HepG2 (cell line): ENCODE results near the gene TTC39B. TPM values are rescaled to one million over a fixed set of nuclear protein-coding genes. Genes with fewer than 3 reads are reported as not detected.

ENCODE experiments used
- ATAC-seq: fragments of 200-7000 bp; cut with Tn5 transposase; 3 replicates; pipeline ENCODE4 v1.9.1; 2020; ENCODE audit warnings: mild to moderate bottlenecking, moderate library complexity
- BruUV-seq: library from RNA; stranded (reverse); fragments of 400-500 nt; replicated peaks from 2 replicates; lab custom pipeline; 2021; lab: Mats Ljungman, UMichigan
- CTCF ChIA-PET: fragments of 300-600 bp; formaldehyde crosslinking; extraction: SDS; loops from one replicate; lab custom pipeline; 2021; ENCODE audit warnings: low total read pairs, inconsistent platforms, low intra/inter-chr PET ratio; lab: Yijun Ruan, JAX
- POLR2A ChIA-PET: fragments of 350-600 bp; sonication (Branson Sonifier 250); formaldehyde crosslinking; loops from one replicate; lab custom pipeline; 2020; ENCODE audit warnings: antibody characterized with exemption, inconsistent platforms; lab: Yijun Ruan, JAX
- DNase-seq: peaks from one replicate; pipeline ENCODE4 v3.0.0-alpha.2; 2015; ENCODE audit warnings: low spot score
- FAIRE-seq: peaks from 3 replicates; lab custom pipeline; 2011; peaks lifted over from hg19 to GRCh38; lab: Jason Lieb, UNC
- H2AFZ ChIP-seq: one replicate; pipeline ENCODE4 v1.6.1; 2011; ENCODE audit warnings: low read length, inconsistent platforms
- H3K27ac ChIP-seq: fragments of 300-600 bp; 3 replicates; pipeline ENCODE4 v1.8.0; 2011; ENCODE audit warnings: mixed run types, mild to moderate bottlenecking, mixed read lengths, low read length, inconsistent platforms; ENCODE audit not compliant: insufficient read depth; ENCODE audit errors: extremely low read length
- H3K27me3 ChIP-seq, 2 experiments: fragments of 200-600 bp in 1 of 2; 2 replicates in 1 of 2; 3 replicates in 1 of 2; pipeline versions ENCODE4 v1.6.0 to v1.8.0; 2011; ENCODE audit warnings: low read length in 2 of 2, mild to moderate bottlenecking in 2 of 2, moderate library complexity in 2 of 2, inconsistent platforms in 1 of 2; ENCODE audit not compliant: insufficient read depth in 2 of 2, control insufficient read depth in 1 of 2
- H3K36me3 ChIP-seq, 2 experiments: fragments of 200-600 bp in 1 of 2; replicated peaks in 1 of 2; 2 replicates in 1 of 2; 3 replicates in 1 of 2; pipeline versions ENCODE4 v1.5.1 to v1.8.0; 2011; ENCODE audit warnings: low read length in 2 of 2, inconsistent platforms in 1 of 2; ENCODE audit not compliant: insufficient read depth in 2 of 2, control insufficient read depth in 1 of 2
- H3K4me1 ChIP-seq: 2 replicates; pipeline ENCODE4 v1.5.1; 2012; ENCODE audit warnings: low read length, inconsistent platforms; ENCODE audit not compliant: insufficient read depth
- H3K4me2 ChIP-seq: 2 replicates; pipeline ENCODE4 v1.6.0; 2011; ENCODE audit warnings: low read depth, low read length, inconsistent platforms
- H3K4me3 ChIP-seq, 3 experiments: fragments of 200-600 bp in 1 of 3; sonication (generic), shearing (Covaris generic) in 1 of 3; replicated peaks in 1 of 3; 2 replicates each; pipeline ENCODE4 v1.5.1; 2011 to 2016; ENCODE audit warnings: low read length in 3 of 3, inconsistent platforms in 2 of 3, low read depth in 2 of 3, mild to moderate bottlenecking in 2 of 3, control low read depth in 1 of 3, mixed read lengths in 1 of 3; ENCODE audit not compliant: insufficient read depth in 1 of 3
- H3K79me2 ChIP-seq: one replicate; pipeline ENCODE4 v1.6.1; 2011; ENCODE audit warnings: low read length, inconsistent platforms; ENCODE audit not compliant: insufficient read depth
- H3K9ac ChIP-seq: 2 replicates; pipeline ENCODE4 v1.6.0; 2011; ENCODE audit warnings: mild to moderate bottlenecking, low read depth, low read length, inconsistent platforms; ENCODE audit not compliant: insufficient read depth
- H3K9me3 ChIP-seq: 2 replicates; pipeline ENCODE4 v1.5.1; 2012; ENCODE audit warnings: mild to moderate bottlenecking, low read length
- H4K20me1 ChIP-seq: 2 replicates; pipeline ENCODE4 v1.6.0; 2011; ENCODE audit warnings: inconsistent platforms, mild to moderate bottlenecking, low read length, moderate library complexity; ENCODE audit not compliant: insufficient read depth
- ATF7 ChIP-seq, 2 experiments: fragments of 450-650 bp in 1 of 2; sonication (generic) in 1 of 2; formaldehyde crosslinking in 1 of 2; IDR thresholded peaks; 2 replicates each; pipeline versions ENCODE4 v1.4.0 to v1.6.1; 2016 to 2020; ENCODE audit warnings: antibody characterized with exemption in 1 of 2, mild to moderate bottlenecking in 1 of 2, missing genetic modification reagents in 1 of 2
- DZIP1 ChIP-seq: sonication (generic); formaldehyde crosslinking; IDR thresholded peaks from 2 replicates; pipeline ENCODE4 v1.5.0; 2020; ENCODE audit warnings: mild to moderate bottlenecking, missing genetic modification reagents
- HNRNPUL1 ChIP-seq: fragments of 200-400 bp; formaldehyde crosslinking; IDR thresholded peaks from 2 replicates; pipeline ENCODE4 v1.6.1; 2017; ENCODE audit warnings: low read depth, mild to moderate bottlenecking, low read length, moderate library complexity
- PAX8 ChIP-seq: sonication (generic); formaldehyde crosslinking; IDR thresholded peaks from 2 replicates; pipeline ENCODE4 v1.8.0; 2022; ENCODE audit warnings: mild to moderate bottlenecking, missing genetic modification reagents, borderline replicate concordance
- RXRA ChIP-seq: sonication (generic); formaldehyde crosslinking; IDR thresholded peaks from 2 replicates; pipeline ENCODE4 v1.5.1; 2020; ENCODE audit warnings: missing genetic modification reagents
- TBL1XR1 ChIP-seq: fragments of 150-350 bp; IDR thresholded peaks from 2 replicates; pipeline ENCODE4 v1.6.1; 2014; ENCODE audit warnings: borderline replicate concordance, low read length; ENCODE audit not compliant: partially characterized antibody
- UBTF ChIP-seq: sonication (generic); formaldehyde crosslinking; IDR thresholded peaks from 2 replicates; pipeline ENCODE4 v1.4.0; 2020; ENCODE audit warnings: mild to moderate bottlenecking, missing genetic modification reagents
- YEATS2 ChIP-seq: sonication (generic); formaldehyde crosslinking; IDR thresholded peaks from 2 replicates; pipeline ENCODE4 v1.4.0; 2020; ENCODE audit warnings: missing genetic modification reagents, borderline replicate concordance
- WGBS: methylation state at CpG from one replicate; pipeline ENCODE4 v1.1.6; 2017; ENCODE audit warnings: low lambda C conversion rate; 5-methylcytosine and 5-hydroxymethylcytosine counted together
- in situ Hi-C: cut with HindIII; loops from 2 replicates; pipeline ENCODE4 v1.10.0; 2017; ENCODE audit warnings: low pct_unique_long_range_greater_than_20kb; ENCODE audit not compliant: extremely low pct_ligation_motif_present
- intact Hi-C: fragments of 100-400 bp; cut with micrococcal nuclease; formaldehyde crosslinking; loops from one replicate; pipeline ENCODE4 v1.10.0; 2022; ENCODE audit not compliant: unreplicated experiment
- polyA plus RNA-seq, 8 experiments: library from polyadenylated mRNA; depleted of rRNA in 3 of 8; stranded (reverse) in 7 of 8; unstranded in 1 of 8; fragments of >200 nt; fragmentation: Illumina TruSeq in 4 of 8; extraction: Trizol in 4 of 8; gene quantifications; 2 replicates each; pipeline versions ENCODE4 v1.2.1 to v1.2.3, GENCODE V29; 2011 to 2016; ENCODE audit warnings: low read depth in 4 of 8, missing spikeins in 1 of 8, mixed read lengths in 1 of 8; ENCODE audit not compliant: insufficient read depth in 1 of 8
- total RNA-seq, 5 experiments: library from RNA; depleted of rRNA; stranded (reverse); fragments of >200 nt; fragmentation: Illumina TruSeq; extraction: Trizol; gene quantifications; 2 replicates each; pipeline ENCODE4 v1.2.3, GENCODE V29; 2016; ENCODE audit warnings: low read depth in 1 of 5

Gene TTC39B
- total and polyA plus RNA-seq, 2 of the 13 experiments (the other 11 are each of a cell fraction or from before 2014, with no cell fraction given): 14.3 to 19.4 TPM

DNA sequence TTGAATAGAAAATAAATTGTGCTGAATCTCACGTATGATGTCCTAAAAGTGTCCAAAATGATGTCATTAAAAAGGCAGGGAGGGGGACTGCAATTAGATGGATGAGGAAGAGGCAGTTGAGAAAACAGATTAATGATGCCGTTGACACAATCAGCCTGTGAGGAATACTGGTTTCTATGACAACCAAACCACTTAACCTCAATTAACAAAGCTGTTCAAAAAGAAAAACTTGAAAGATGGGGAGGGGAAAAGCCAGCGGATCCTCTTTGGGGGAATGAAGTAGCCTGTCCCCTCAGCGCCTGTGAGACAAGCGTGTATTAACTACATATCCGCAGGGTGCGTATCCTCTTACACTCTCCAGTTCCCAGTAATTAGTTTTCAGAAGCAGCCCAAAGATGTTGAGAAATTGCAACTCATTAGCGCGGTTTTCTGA, 160.7 kb downstream of the TTC39B start:
- DNase-seq (no peak), ATAC-seq (no peak)
- ChIA-PET POLR2A (no interaction called here), CTCF (no interaction called here)
- Histone ChIP-seq H3K9me3 (no peaks in the 10 kb centered on the region), H3K27me3 (peaks cover 2 to 9% of the 10 kb centered on the region in 2 experiments; a peak in 1 of 5 replicates), H3K4me1 (no peaks in the 10 kb centered on the region), H3K36me3 (no peaks in the 10 kb centered on the region), H3K4me2 (no peak overlapping the region), H3K4me3 (no peak overlapping the region), H4K20me1 (no peaks in the 10 kb centered on the region)
- TF ChIP-seq RXRA (CRISPR knock-in tag) (no peak), ATF7 (IDR thresholded peaks at IDR 0.05) (peak; percentile 68), ATF7 (CRISPR knock-in tag; IDR thresholded peaks at IDR 0.05) (no peak)
- TF ChIP-seq, all 625 proteins: peak for 1
- intact Hi-C loops: loop anchor here (10.0 kb wide), 1 partner anchor 531 kb away; no protein-coding TSS in a partner anchor
- FAIRE-seq: no peak
- no peak overlapping the region for H3K9ac ChIP-seq
- WGBS: 56% methylated on average over 9 of the region's 9 CpGs
- no peaks in the 10 kb centered on the region for H3K79me2 ChIP-seq
- in situ Hi-C loops: no loop called here
- no peak overlapping the region for H2AFZ ChIP-seq
- no TSS peak for BruUV-seq
- H3K27ac ChIP-seq: no peak overlapping the region

- DNase-seq (no peak), FAIRE-seq (no peak), ATAC-seq (no peak)
- ChIA-PET POLR2A (no interaction called here), CTCF (no interaction called here)
- Histone ChIP-seq H3K4me3 (no peak overlapping the region), H3K79me2 (no peaks in the 10 kb centered on the region), H3K27me3 (peaks cover 2 to 9% of the 10 kb centered on the region in 2 experiments; a peak in 2 of 5 replicates), H3K36me3 (no peaks in the 10 kb centered on the region), H3K4me1 (no peaks in the 10 kb centered on the region), H3K27ac (no peak overlapping the region), H3K4me2 (no peak overlapping the region), H2AFZ (no peak overlapping the region), H4K20me1 (no peaks in the 10 kb centered on the region), H3K9me3 (no peaks in the 10 kb centered on the region), H3K9ac (no peak overlapping the region)
- intact Hi-C loops: loop anchor here (10.0 kb wide), 1 partner anchor 530 kb away; no protein-coding TSS in a partner anchor
- in situ Hi-C loops: no loop called here
- BruUV-seq: no TSS peak
- 2% methylated on average over 4 of the region's 4 CpGs for WGBS
- no peak for TF ChIP-seq PAX8
- no peak for TF ChIP-seq UBTF (CRISPR knock-in tag)
- TF ChIP-seq YEATS2 (CRISPR knock-in tag): no peak
- TF ChIP-seq DZIP1 (CRISPR knock-in tag): no peak
- no peak for TF ChIP-seq HNRNPUL1
- TF ChIP-seq TBL1XR1: no peak
Observed at GRCh38 chr9:15144622-15145061, 162.4 kb downstream of the TTC39B start.
